NB4 (cell line): ENCODE measurements around the gene FAT3.

Source experiments
- DNase-seq: peaks from one replicate; pipeline ENCODE4 v3.0.0; 2010; ENCODE audit warnings: low read depth
- H3K4me3 ChIP-seq: one replicate; pipeline ENCODE4 v1.5.1; 2011; ENCODE audit warnings: mild to moderate bottlenecking, low read depth, low read length, moderate library complexity
- CTCF ChIP-seq: IDR thresholded peaks from one replicate; pipeline ENCODE4 v1.5.1; 2012; ENCODE audit warnings: low read depth, low read length
- MAX ChIP-seq: IDR thresholded peaks from 2 replicates; pipeline ENCODE4 v1.6.1; 2011; ENCODE audit warnings: low read depth, low read length
- MYC ChIP-seq: IDR thresholded peaks from 2 replicates; pipeline ENCODE4 v1.6.1; 2011; ENCODE audit warnings: low read depth, low read length
- POLR2A ChIP-seq: IDR thresholded peaks from 2 replicates; pipeline ENCODE4 v1.6.1; 2011; ENCODE audit warnings: mild to moderate bottlenecking; ENCODE audit not compliant: insufficient read length; ENCODE audit errors: extremely low read depth

FAT3 gene

GRCh38 chr11:92224407-92225124 lies at the start of gene FAT3:
FAT3 (plus strand) TSS chr11:92224818; CDS start chr11:92352113, 127,295 bp downstream.
- no peak for DNase-seq
- TF ChIP-seq CTCF (no peak), MYC (no peak), POLR2A (no peak), MAX (no peak)
- H3K4me3 ChIP-seq: no peak within 1 kb of the TSS

GRCh38 chr11:92179017-92179670 lies 45.5 kb upstream of the FAT3 start:
- no peak for TF ChIP-seq MAX
- TF ChIP-seq MYC: no peak
- TF ChIP-seq POLR2A: no peak
- no peak for TF ChIP-seq CTCF

DNA sequence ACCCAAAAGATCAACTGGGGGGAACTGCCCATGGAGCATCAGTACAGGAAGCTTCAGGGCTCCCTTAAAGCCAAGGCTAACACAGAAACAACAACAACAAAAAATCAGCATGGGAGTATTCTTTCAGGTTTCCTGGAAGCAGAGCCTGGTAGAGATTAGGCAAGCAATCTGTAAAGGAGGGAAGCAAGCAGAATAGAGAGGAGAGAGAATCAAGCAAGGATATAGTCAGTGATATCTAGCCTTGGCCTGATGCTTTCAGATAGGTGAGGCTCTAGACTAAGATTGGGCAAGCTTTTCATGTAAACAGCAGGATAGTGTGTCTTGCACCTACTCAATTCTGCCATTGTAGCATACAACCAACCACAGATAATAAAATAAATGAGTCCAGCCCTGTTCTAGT lies 44.4 kb upstream of the FAT3 start:
- H3K4me3 ChIP-seq: no peak overlapping the region
- TF ChIP-seq MAX (no peak), POLR2A (no peak), CTCF (no peak), MYC (no peak)
- no peak for DNase-seq

More at GRCh38 chr11:92179017-92179670, 45.5 kb upstream of the FAT3 start:
- DNase-seq: no peak
- H3K4me3 ChIP-seq: no peak overlapping the region

DNA sequence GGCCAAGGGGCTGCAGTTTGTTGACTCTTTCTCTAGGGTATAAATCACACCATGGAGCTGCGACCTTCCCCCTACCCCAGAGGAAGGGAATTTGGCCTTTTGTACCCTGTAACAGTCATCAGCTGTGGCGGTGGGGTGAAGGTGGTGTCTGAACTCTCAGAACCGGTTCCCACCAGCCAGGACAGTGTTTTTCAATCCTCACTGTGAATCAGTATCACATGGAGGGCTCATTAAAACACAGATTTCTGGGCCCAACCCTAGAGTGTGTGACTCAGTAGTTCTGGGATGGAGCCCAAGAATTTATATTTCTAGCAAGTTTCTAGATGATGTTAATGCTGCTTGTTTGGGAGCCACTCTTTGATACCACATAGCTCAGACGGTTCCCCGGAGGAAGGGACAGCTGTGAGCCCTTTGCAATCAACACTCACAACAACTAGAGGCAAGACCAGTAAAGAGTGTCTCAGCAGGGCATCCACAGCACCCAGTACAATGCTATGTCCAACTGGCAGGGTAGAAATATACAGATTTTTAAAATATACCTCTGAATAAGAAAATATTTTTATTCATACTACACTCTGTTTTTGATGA lies 43.9 kb upstream of the FAT3 start:
- no peak for DNase-seq
- TF ChIP-seq CTCF: no peak
- TF ChIP-seq MYC: no peak
- TF ChIP-seq MAX: no peak
- no peak for TF ChIP-seq POLR2A
- H3K4me3 ChIP-seq: no peak overlapping the region

DNA sequence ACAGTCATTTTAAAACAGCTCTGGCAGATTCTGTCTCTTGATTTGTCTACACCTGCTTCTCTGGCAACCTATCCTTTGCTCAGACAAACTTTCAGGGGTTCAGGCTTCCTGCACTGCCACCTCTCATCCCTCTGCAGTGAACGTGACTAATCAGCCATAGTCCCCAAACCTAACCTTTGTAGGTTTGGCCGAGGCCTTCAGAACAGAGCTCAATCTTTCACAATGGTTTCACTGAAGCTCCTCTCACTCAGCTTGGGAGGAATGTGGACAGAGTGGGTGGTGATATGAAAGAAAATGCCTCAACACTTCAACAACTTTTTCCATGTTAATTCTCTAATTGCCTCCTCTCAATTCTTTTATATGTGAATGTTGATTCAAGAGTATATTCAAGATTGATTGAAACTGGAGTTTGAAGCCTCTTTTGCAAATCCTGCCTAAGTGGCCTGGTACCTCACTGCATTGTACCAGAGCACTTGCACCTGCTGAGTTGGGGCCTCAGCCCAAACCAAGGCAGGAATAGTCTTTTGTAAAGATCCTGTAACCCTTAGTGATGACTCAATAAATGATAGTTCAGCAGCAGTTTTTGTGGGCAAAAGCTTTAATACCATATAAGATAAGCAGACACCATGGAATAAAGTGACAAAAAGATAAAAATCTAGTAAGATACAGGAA lies 33.9 kb upstream of the FAT3 start:
- H3K4me3 ChIP-seq: no peak overlapping the region
- no peak for DNase-seq
- no peak for TF ChIP-seq CTCF
- TF ChIP-seq MAX: no peak
- no peak for TF ChIP-seq MYC
- no peak for TF ChIP-seq POLR2A
